Kidney epithelial cell (primary cell): ENCODE results near the gene LGR6. TPM values are rescaled to one million over a fixed set of nuclear protein-coding genes. Genes with fewer than 3 reads are reported as not detected.

ENCODE experiments used
- DNase-seq: peaks from one replicate; pipeline ENCODE4 v3.0.0-alpha.2; 2010; ENCODE audit warnings: low read depth
- H3K27me3 ChIP-seq: 2 replicates; pipeline ENCODE4 v1.6.0; 2011; ENCODE audit warnings: low read length; ENCODE audit not compliant: control insufficient read depth, insufficient read depth
- H3K36me3 ChIP-seq: 2 replicates; pipeline ENCODE4 v1.5.1; 2011; ENCODE audit warnings: low read length; ENCODE audit not compliant: control insufficient read depth, insufficient read depth
- H3K4me3 ChIP-seq: 2 replicates; pipeline ENCODE4 v1.5.1; 2011; ENCODE audit warnings: low read depth, mild to moderate bottlenecking, control low read depth, low read length
- CTCF ChIP-seq: IDR thresholded peaks from 2 replicates; pipeline ENCODE4 v1.5.1; 2011; ENCODE audit warnings: mild to moderate bottlenecking, moderate library complexity, low read length, control low read depth, inconsistent platforms; ENCODE audit not compliant: insufficient read depth, poor library complexity, severe bottlenecking
- total RNA-seq: library from RNA; depleted of rRNA; stranded (reverse); fragments of >200 nt; gene quantifications from 2 replicates; pipeline ENCODE4 v1.2.3, GENCODE V29; 2015

The LGR6 gene
- total RNA-seq, 1 donor from 2014 or later: 0.08 TPM

DNA sequence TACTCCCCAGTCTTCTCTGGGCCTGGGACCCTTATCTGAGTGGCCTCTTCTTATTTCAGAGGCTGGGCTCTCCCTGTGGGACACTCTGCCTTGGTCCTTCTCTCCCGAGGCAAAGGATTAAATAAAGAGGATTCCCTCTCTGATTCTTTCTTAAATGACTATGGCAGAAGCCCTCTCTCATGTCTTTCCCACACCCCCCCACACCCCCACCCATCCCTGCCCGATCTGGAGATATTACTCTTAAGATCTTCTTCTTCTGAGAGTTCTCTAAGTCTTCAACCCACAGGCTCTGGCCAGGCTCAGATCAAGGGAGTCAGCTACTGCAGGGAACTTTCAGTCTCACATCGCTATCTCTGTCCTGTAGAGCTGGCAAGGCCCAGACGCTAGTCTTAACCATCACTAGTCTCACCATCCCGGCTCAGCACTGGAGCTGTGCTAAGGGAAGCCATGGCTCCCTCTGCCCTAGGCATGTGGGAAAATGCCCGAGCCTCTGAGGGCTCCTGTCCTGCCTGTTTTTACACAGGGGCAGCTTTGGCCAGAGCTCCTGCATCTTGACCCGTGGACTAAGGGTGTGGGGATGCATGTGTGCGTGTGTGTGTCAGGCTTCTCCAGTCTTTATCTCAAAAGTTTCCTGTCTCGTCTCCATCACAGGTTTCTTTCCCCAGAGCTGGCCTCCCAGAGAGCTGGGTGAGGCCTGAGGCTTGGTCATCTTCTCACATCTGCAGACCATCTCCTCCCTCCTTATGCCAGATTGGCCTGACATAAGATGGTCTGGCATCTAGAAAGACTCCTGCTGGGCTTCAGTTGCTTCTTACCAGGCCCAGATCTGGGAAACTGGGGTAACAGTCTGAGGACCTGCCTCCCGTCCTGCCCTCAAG lies 36.7 kb downstream of the LGR6 start:
- TF ChIP-seq CTCF: no peak
- H3K36me3 ChIP-seq: no peaks in the 10 kb centered on the region
- no peak for DNase-seq

GRCh38 chr1:202230939-202231645 lies 37.5 kb downstream of the LGR6 start:
- TF ChIP-seq CTCF: no peak
- Histone ChIP-seq H3K36me3 (no peaks in the 10 kb centered on the region), H3K27me3 (no peaks in the 10 kb centered on the region), H3K4me3 (no peak overlapping the region)
- DNase-seq: no peak

More for the DNA sequence above, 36.7 kb downstream of the LGR6 start:
- Histone ChIP-seq H3K4me3 (no peak overlapping the region), H3K27me3 (no peaks in the 10 kb centered on the region)

GRCh38 chr1:202233171-202233570 lies 39.6 kb downstream of the LGR6 start:
- no peak for DNase-seq

GRCh38 chr1:202233804-202234203 lies 40.2 kb downstream of the LGR6 start:
- Histone ChIP-seq H3K36me3 (no peaks in the 10 kb centered on the region), H3K27me3 (no peaks in the 10 kb centered on the region), H3K4me3 (no peak overlapping the region)
- TF ChIP-seq CTCF: no peak
- no peak for DNase-seq

More at GRCh38 chr1:202233171-202233570, 39.6 kb downstream of the LGR6 start:
- Histone ChIP-seq H3K27me3 (no peaks in the 10 kb centered on the region), H3K36me3 (no peaks in the 10 kb centered on the region), H3K4me3 (no peak overlapping the region)
- TF ChIP-seq CTCF: no peak

DNA sequence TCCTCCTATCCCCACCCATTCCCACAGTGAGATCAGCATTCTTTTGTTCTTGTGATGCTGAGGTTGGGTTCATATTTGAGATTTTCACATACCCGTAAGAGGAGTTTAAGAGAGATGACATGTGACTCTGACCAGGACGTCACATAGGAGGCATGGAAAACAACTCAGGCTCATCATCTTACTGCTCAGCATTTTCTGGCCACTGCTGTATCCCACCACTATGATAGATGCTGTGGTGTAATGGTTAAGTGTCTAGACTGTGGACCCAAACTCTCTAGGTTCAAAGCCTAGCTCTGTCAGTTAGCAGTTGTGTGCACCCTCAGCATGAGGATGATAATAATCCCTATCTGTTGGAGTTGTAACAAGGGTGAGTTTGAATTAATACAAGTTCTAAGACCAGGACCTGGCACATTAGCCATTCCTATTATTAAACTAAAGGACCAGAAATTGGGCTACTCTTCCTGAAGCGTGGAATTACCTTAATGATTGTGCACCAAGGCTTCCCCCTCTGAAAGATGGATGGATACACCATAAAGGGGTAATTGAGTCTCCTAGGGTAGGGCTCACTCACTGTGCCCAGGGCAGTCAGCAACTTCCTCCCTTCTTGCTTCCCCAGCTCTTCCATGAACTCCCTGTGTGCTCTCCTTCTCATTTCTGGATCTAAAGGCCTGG lies 40.9 kb downstream of the LGR6 start:
- Histone ChIP-seq H3K36me3 (no peaks in the 10 kb centered on the region), H3K27me3 (no peaks in the 10 kb centered on the region), H3K4me3 (no peak overlapping the region)
- DNase-seq: no peak
- no peak for TF ChIP-seq CTCF
